ENCODE results near the gene SPACA7.
"Not testable (repeated sequence)": the region's sequence is repeated elsewhere in the genome, so short reads cannot be mapped to it uniquely, and the experiment has no call there.

The SPACA7 gene

GRCh38 chr13:112397108-112397507, 21.0 kb downstream of the SPACA7 start:
- Histone ChIP-seq H3K4me1 (ENCODE audit: insufficient read depth, insufficient read length) (peaks cover 3% of the 10 kb centered on the region), H3K27me3 (ENCODE audit: insufficient read depth, insufficient read length) (no peaks in the 10 kb centered on the region), H3K9ac (ENCODE audit: insufficient read length, low read depth) (no peak overlapping the region), H3K4me3 (ENCODE audit: insufficient read length, low read depth) (no peak overlapping the region), H3K36me3 (ENCODE audit: insufficient read depth, insufficient read length, low read length) (no peaks in the 10 kb centered on the region), H3K9me3 (ENCODE audit: insufficient read depth, low read length) (no peaks in the 10 kb centered on the region)
- DNase-seq (ENCODE audit: low read depth, low spot score), result no peak
- no peak for TF ChIP-seq YY1 (IDR thresholded peaks at IDR 0.05; ENCODE audit: insufficient read depth, insufficient read length)
- no peak for TF ChIP-seq ZNF274 (IDR thresholded peaks at IDR 0.05; ENCODE audit: low read depth, low read length)
- TF ChIP-seq SUZ12 (IDR thresholded peaks at IDR 0.05; ENCODE audit: extremely low read depth, insufficient read depth, insufficient read length), result no peak

- not testable (repeated sequence) for H3K4me1 ChIP-seq (ENCODE audit: insufficient read depth, insufficient read length); DNase-seq (ENCODE audit: low read depth, low spot score); H3K27me3 ChIP-seq (ENCODE audit: insufficient read depth, insufficient read length); H3K9me3 ChIP-seq (ENCODE audit: insufficient read depth, low read length); H3K36me3 ChIP-seq (ENCODE audit: insufficient read depth, insufficient read length, low read length); H3K4me3 ChIP-seq (ENCODE audit: insufficient read length, low read depth); H3K9ac ChIP-seq (ENCODE audit: insufficient read length, low read depth)
These were observed 22.2 kb downstream of the SPACA7 start for GRCh38 chr13:112398347-112398746.

- not testable (repeated sequence) for H3K9ac ChIP-seq (ENCODE audit: insufficient read length, low read depth); H3K36me3 ChIP-seq (ENCODE audit: insufficient read depth, insufficient read length, low read length); H3K27me3 ChIP-seq (ENCODE audit: insufficient read depth, insufficient read length); H3K4me1 ChIP-seq (ENCODE audit: insufficient read depth, insufficient read length); H3K9me3 ChIP-seq (ENCODE audit: insufficient read depth, low read length); DNase-seq (ENCODE audit: low read depth, low spot score); H3K4me3 ChIP-seq (ENCODE audit: insufficient read length, low read depth)
These were observed 33.7 kb downstream of the SPACA7 start for GRCh38 chr13:112409828-112410227.

- Histone ChIP-seq H3K9me3 (ENCODE audit: insufficient read depth, low read length) (peaks cover 13% of the 10 kb centered on the region), H3K27me3 (ENCODE audit: insufficient read depth, insufficient read length) (no peaks in the 10 kb centered on the region), H3K36me3 (ENCODE audit: insufficient read depth, insufficient read length, low read length) (no peaks in the 10 kb centered on the region), H3K9ac (ENCODE audit: insufficient read length, low read depth) (no peak overlapping the region), H3K4me1 (ENCODE audit: insufficient read depth, insufficient read length) (no peaks in the 10 kb centered on the region), H3K4me3 (ENCODE audit: insufficient read length, low read depth) (no peak overlapping the region)
- no peak for TF ChIP-seq YY1 (IDR thresholded peaks at IDR 0.05; ENCODE audit: insufficient read depth, insufficient read length)
- TF ChIP-seq SUZ12 (IDR thresholded peaks at IDR 0.05; ENCODE audit: extremely low read depth, insufficient read depth, insufficient read length), result no peak
- no peak for TF ChIP-seq ZNF274 (IDR thresholded peaks at IDR 0.05; ENCODE audit: low read depth, low read length)
- DNase-seq (ENCODE audit: low read depth, low spot score), result no peak
These were observed 40.5 kb downstream of the SPACA7 start for GRCh38 chr13:112416647-112417046.

GRCh38 chr13:112417079-112417478, 40.9 kb downstream of the SPACA7 start:
- Histone ChIP-seq H3K27me3 (ENCODE audit: insufficient read depth, insufficient read length) (no peaks in the 10 kb centered on the region), H3K4me3 (ENCODE audit: insufficient read length, low read depth) (no peak overlapping the region), H3K9ac (ENCODE audit: insufficient read length, low read depth) (no peak overlapping the region), H3K4me1 (ENCODE audit: insufficient read depth, insufficient read length) (no peaks in the 10 kb centered on the region), H3K9me3 (ENCODE audit: insufficient read depth, low read length) (peaks cover 13% of the 10 kb centered on the region), H3K36me3 (ENCODE audit: insufficient read depth, insufficient read length, low read length) (no peaks in the 10 kb centered on the region)
- no peak for TF ChIP-seq SUZ12 (IDR thresholded peaks at IDR 0.05; ENCODE audit: extremely low read depth, insufficient read depth, insufficient read length)
- no peak for TF ChIP-seq YY1 (IDR thresholded peaks at IDR 0.05; ENCODE audit: insufficient read depth, insufficient read length)
- TF ChIP-seq ZNF274 (IDR thresholded peaks at IDR 0.05; ENCODE audit: low read depth, low read length), result no peak
- DNase-seq (ENCODE audit: low read depth, low spot score), result no peak

GRCh38 chr13:112424098-112424497, 47.9 kb downstream of the SPACA7 start:
- TF ChIP-seq ZNF274 (IDR thresholded peaks at IDR 0.05; ENCODE audit: low read depth, low read length), result no peak
- no peak for TF ChIP-seq SUZ12 (IDR thresholded peaks at IDR 0.05; ENCODE audit: extremely low read depth, insufficient read depth, insufficient read length)
- no peak for TF ChIP-seq YY1 (IDR thresholded peaks at IDR 0.05; ENCODE audit: insufficient read depth, insufficient read length)
- H3K9ac ChIP-seq (ENCODE audit: insufficient read length, low read depth), result no peak overlapping the region
- H3K36me3 ChIP-seq (ENCODE audit: insufficient read depth, insufficient read length, low read length), result no peaks in the 10 kb centered on the region
- peaks cover 23% of the 10 kb centered on the region for H3K9me3 ChIP-seq (ENCODE audit: insufficient read depth, low read length)
- H3K27me3 ChIP-seq (ENCODE audit: insufficient read depth, insufficient read length), result no peaks in the 10 kb centered on the region
- no peaks in the 10 kb centered on the region for H3K4me1 ChIP-seq (ENCODE audit: insufficient read depth, insufficient read length)
- H3K4me3 ChIP-seq (ENCODE audit: insufficient read length, low read depth), result no peak overlapping the region
- DNase-seq (ENCODE audit: low read depth, low spot score), result no peak

- H3K9me3 ChIP-seq (ENCODE audit: insufficient read depth, low read length), result peaks cover 30% of the 10 kb centered on the region
- DNase-seq (ENCODE audit: low read depth, low spot score), result no peak
- H3K4me3 ChIP-seq (ENCODE audit: insufficient read length, low read depth), result no peak overlapping the region
- H3K36me3 ChIP-seq (ENCODE audit: insufficient read depth, insufficient read length, low read length), result no peaks in the 10 kb centered on the region
- no peak for TF ChIP-seq YY1 (IDR thresholded peaks at IDR 0.05; ENCODE audit: insufficient read depth, insufficient read length)
- no peak for TF ChIP-seq SUZ12 (IDR thresholded peaks at IDR 0.05; ENCODE audit: extremely low read depth, insufficient read depth, insufficient read length)
- TF ChIP-seq ZNF274 (IDR thresholded peaks at IDR 0.05; ENCODE audit: low read depth, low read length), result no peak
- H3K27me3 ChIP-seq (ENCODE audit: insufficient read depth, insufficient read length), result no peaks in the 10 kb centered on the region
- H3K4me1 ChIP-seq (ENCODE audit: insufficient read depth, insufficient read length), result no peaks in the 10 kb centered on the region
- no peak overlapping the region for H3K9ac ChIP-seq (ENCODE audit: insufficient read length, low read depth)
These were observed 52.5 kb downstream of the SPACA7 start for GRCh38 chr13:112428704-112429103.

GRCh38 chr13:112431734-112432133, 55.6 kb downstream of the SPACA7 start:
- no peak overlapping the region for H3K9ac ChIP-seq (ENCODE audit: insufficient read length, low read depth)
- no peaks in the 10 kb centered on the region for H3K4me1 ChIP-seq (ENCODE audit: insufficient read depth, insufficient read length)
- TF ChIP-seq SUZ12 (IDR thresholded peaks at IDR 0.05; ENCODE audit: extremely low read depth, insufficient read depth, insufficient read length) (no peak), YY1 (IDR thresholded peaks at IDR 0.05; ENCODE audit: insufficient read depth, insufficient read length) (no peak), ZNF274 (IDR thresholded peaks at IDR 0.05; ENCODE audit: low read depth, low read length) (no peak)
- H3K4me3 ChIP-seq (ENCODE audit: insufficient read length, low read depth), result no peak overlapping the region
- DNase-seq (ENCODE audit: low read depth, low spot score), result no peak
- no peaks in the 10 kb centered on the region for H3K36me3 ChIP-seq (ENCODE audit: insufficient read depth, insufficient read length, low read length)
- H3K27me3 ChIP-seq (ENCODE audit: insufficient read depth, insufficient read length), result peaks cover 4% of the 10 kb centered on the region
- H3K9me3 ChIP-seq (ENCODE audit: insufficient read depth, low read length), result peaks cover 25% of the 10 kb centered on the region; the same call in 1 of the 2 replicates

- peaks cover 25% of the 10 kb centered on the region; the same call in 1 of the 2 replicates for H3K9me3 ChIP-seq (ENCODE audit: insufficient read depth, low read length)
- H3K27me3 ChIP-seq (ENCODE audit: insufficient read depth, insufficient read length); H3K4me3 ChIP-seq (ENCODE audit: insufficient read length, low read depth); H3K9ac ChIP-seq (ENCODE audit: insufficient read length, low read depth); H3K4me1 ChIP-seq (ENCODE audit: insufficient read depth, insufficient read length); DNase-seq (ENCODE audit: low read depth, low spot score); H3K36me3 ChIP-seq (ENCODE audit: insufficient read depth, insufficient read length, low read length): not testable (repeated sequence)
These were observed 56.6 kb downstream of the SPACA7 start for GRCh38 chr13:112432734-112433133.

GRCh38 chr13:112433517-112433916, 57.4 kb downstream of the SPACA7 start:
- peaks cover 28% of the 10 kb centered on the region for H3K9me3 ChIP-seq (ENCODE audit: insufficient read depth, low read length)
- H3K4me3 ChIP-seq (ENCODE audit: insufficient read length, low read depth); DNase-seq (ENCODE audit: low read depth, low spot score); H3K27me3 ChIP-seq (ENCODE audit: insufficient read depth, insufficient read length); H3K4me1 ChIP-seq (ENCODE audit: insufficient read depth, insufficient read length); H3K9ac ChIP-seq (ENCODE audit: insufficient read length, low read depth); H3K36me3 ChIP-seq (ENCODE audit: insufficient read depth, insufficient read length, low read length): not testable (repeated sequence)
